ENCODE data around the gene TCP11L2. TPM values are rescaled to one million over a fixed set of nuclear protein-coding genes. Genes with fewer than 3 reads are reported as not detected.
A peak's percentile ranks its signal among the peaks of the same experiment; 100 is the strongest.
"Not testable (repeated sequence)": the region's sequence is repeated elsewhere in the genome, so short reads cannot be mapped to it uniquely, and the experiment has no call there.

Gene TCP11L2
- total and polyA plus RNA-seq, 8 donors, result 21.3 to 49.5 (median 28.3) TPM

GRCh38 chr12:106282457-106283097, 20.0 kb upstream of the TCP11L2 start:
- DNase-seq (peak in 2 of 4 donors; percentile 59 to 65), ATAC-seq (peak; percentile 97)
- Histone ChIP-seq H3K27ac (peak overlapping the region in 1 of 2 donors; percentile 0), H3K4me1 (peaks cover 0 to 16% of the 10 kb centered on the region in 2 donors), H3K4me3 (no peak overlapping the region), H3K36me3 (no peaks in the 10 kb centered on the region), H3K9me3 (no peaks in the 10 kb centered on the region), H3K27me3 (no peaks in the 10 kb centered on the region)
- intact Hi-C loops (cut with DNase I), result no loop called here
- peak; percentile 61 to 67 for TF ChIP-seq CTCF (IDR thresholded peaks at IDR 0.05)

- Histone ChIP-seq H3K9me3 (no peaks in the 10 kb centered on the region), H3K36me3 (no peaks in the 10 kb centered on the region), H3K27ac (peak overlapping the region in 1 of 2 donors; percentile 13), H3K4me1 (peaks cover 3 to 34% of the 10 kb centered on the region in 2 donors), H3K27me3 (no peaks in the 10 kb centered on the region), H3K4me3 (no peak overlapping the region)
- intact Hi-C loops (cut with DNase I), result no loop called here
- DNase-seq (no peak), ATAC-seq (no peak)
- TF ChIP-seq CTCF (IDR thresholded peaks at IDR 0.05), result no peak
Observed at GRCh38 chr12:106284358-106285105, 18.0 kb upstream of the TCP11L2 start.

- intact Hi-C loops (cut with DNase I), result no loop called here
- no peak for DNase-seq
Observed at GRCh38 chr12:106285982-106286381, 16.6 kb upstream of the TCP11L2 start.

GRCh38 chr12:106286576-106287162, 15.9 kb upstream of the TCP11L2 start:
- intact Hi-C loops (cut with DNase I); H3K36me3 ChIP-seq; H3K4me3 ChIP-seq; DNase-seq; ATAC-seq; H3K27me3 ChIP-seq; H3K27ac ChIP-seq; H3K9me3 ChIP-seq: not testable (repeated sequence)
- H3K4me1 ChIP-seq, result peaks cover 3 to 30% of the 10 kb centered on the region in 2 donors

More at GRCh38 chr12:106285982-106286381, 16.6 kb upstream of the TCP11L2 start:
- no peak for ATAC-seq
- H3K9me3 ChIP-seq, result no peaks in the 10 kb centered on the region
- no peaks in the 10 kb centered on the region for H3K27me3 ChIP-seq
- no peak overlapping the region for H3K4me3 ChIP-seq
- TF ChIP-seq CTCF (IDR thresholded peaks at IDR 0.05), result no peak
- H3K36me3 ChIP-seq, result no peaks in the 10 kb centered on the region
- no peak overlapping the region for H3K27ac ChIP-seq
- peaks cover 3 to 30% of the 10 kb centered on the region in 2 donors for H3K4me1 ChIP-seq

GRCh38 chr12:106287364-106287763, 15.2 kb upstream of the TCP11L2 start:
- Histone ChIP-seq H3K27ac (no peak overlapping the region), H3K4me1 (peaks cover 3 to 26% of the 10 kb centered on the region in 2 donors), H3K36me3 (no peaks in the 10 kb centered on the region), H3K4me3 (no peak overlapping the region), H3K9me3 (no peaks in the 10 kb centered on the region), H3K27me3 (no peaks in the 10 kb centered on the region)
- DNase-seq, result no peak
- no peak for ATAC-seq
- intact Hi-C loops (cut with DNase I), result no loop called here
- TF ChIP-seq CTCF (IDR thresholded peaks at IDR 0.05), result no peak

Data from left lung (tissue), 10 donors.